Endometrium (tissue), 2 donors: ENCODE results near the gene CACNA2D3.
A peak's percentile ranks its signal among the peaks of the same experiment; 100 is the strongest.

ENCODE experiments used
- FAIRE-seq: peaks from 2 replicates; lab custom pipeline; 2012; peaks lifted over from hg19 to GRCh38; lab: Jason Lieb, UNC
- donor health status: control.
- donor health status: control.

Gene CACNA2D3

GRCh38 chr3:54217828-54218227 lies 95.5 kb downstream of the CACNA2D3 start:
- FAIRE-seq, result no peak

GRCh38 chr3:54222316-54222715 lies 100.0 kb downstream of the CACNA2D3 start:
- FAIRE-seq, result no peak

- no peak for FAIRE-seq
Measured at GRCh38 chr3:54223063-54223462, 100.7 kb downstream of the CACNA2D3 start.

- FAIRE-seq, result no peak
Measured at GRCh38 chr3:54225841-54226528, 103.6 kb downstream of the CACNA2D3 start.

- no peak for FAIRE-seq
Measured at GRCh38 chr3:54228806-54229205, 106.5 kb downstream of the CACNA2D3 start.

- FAIRE-seq, result no peak
Measured at GRCh38 chr3:54232618-54233017, 110.3 kb downstream of the CACNA2D3 start.

GRCh38 chr3:54235998-54236397 lies 113.6 kb downstream of the CACNA2D3 start:
- no peak for FAIRE-seq

- FAIRE-seq, result no peak
Measured at GRCh38 chr3:54237109-54237508, 114.8 kb downstream of the CACNA2D3 start.

- no peak for FAIRE-seq
Measured at GRCh38 chr3:54237788-54238502, 115.6 kb downstream of the CACNA2D3 start.

GRCh38 chr3:54240309-54240708 lies 118.0 kb downstream of the CACNA2D3 start:
- FAIRE-seq, result no peak

- FAIRE-seq, result no peak
Measured at GRCh38 chr3:54243056-54243931, 120.9 kb downstream of the CACNA2D3 start.

GRCh38 chr3:54243960-54244682 lies 121.8 kb downstream of the CACNA2D3 start:
- no peak for FAIRE-seq

- no peak for FAIRE-seq
Measured at GRCh38 chr3:54251705-54252104, 129.4 kb downstream of the CACNA2D3 start.

GRCh38 chr3:54257125-54257720 lies 134.9 kb downstream of the CACNA2D3 start:
- FAIRE-seq, result no peak

GRCh38 chr3:54259636-54260035 lies 137.3 kb downstream of the CACNA2D3 start:
- FAIRE-seq, result no peak

- peak; percentile 37 for FAIRE-seq
Measured at GRCh38 chr3:54261141-54261540, 138.8 kb downstream of the CACNA2D3 start.

- FAIRE-seq, result no peak
Measured at GRCh38 chr3:54262541-54262940, 140.2 kb downstream of the CACNA2D3 start.

- no peak for FAIRE-seq
Measured at GRCh38 chr3:54262946-54263345, 140.6 kb downstream of the CACNA2D3 start.

- no peak for FAIRE-seq
Measured at GRCh38 chr3:54264050-54264449, 141.7 kb downstream of the CACNA2D3 start.

- no peak for FAIRE-seq
Measured at GRCh38 chr3:54270816-54271526, 148.6 kb downstream of the CACNA2D3 start.

- no peak for FAIRE-seq
Measured at GRCh38 chr3:54273791-54274190, 151.4 kb downstream of the CACNA2D3 start.
